ENCODE data around the gene RNU7-1.

The RNU7-1 gene

DNA sequence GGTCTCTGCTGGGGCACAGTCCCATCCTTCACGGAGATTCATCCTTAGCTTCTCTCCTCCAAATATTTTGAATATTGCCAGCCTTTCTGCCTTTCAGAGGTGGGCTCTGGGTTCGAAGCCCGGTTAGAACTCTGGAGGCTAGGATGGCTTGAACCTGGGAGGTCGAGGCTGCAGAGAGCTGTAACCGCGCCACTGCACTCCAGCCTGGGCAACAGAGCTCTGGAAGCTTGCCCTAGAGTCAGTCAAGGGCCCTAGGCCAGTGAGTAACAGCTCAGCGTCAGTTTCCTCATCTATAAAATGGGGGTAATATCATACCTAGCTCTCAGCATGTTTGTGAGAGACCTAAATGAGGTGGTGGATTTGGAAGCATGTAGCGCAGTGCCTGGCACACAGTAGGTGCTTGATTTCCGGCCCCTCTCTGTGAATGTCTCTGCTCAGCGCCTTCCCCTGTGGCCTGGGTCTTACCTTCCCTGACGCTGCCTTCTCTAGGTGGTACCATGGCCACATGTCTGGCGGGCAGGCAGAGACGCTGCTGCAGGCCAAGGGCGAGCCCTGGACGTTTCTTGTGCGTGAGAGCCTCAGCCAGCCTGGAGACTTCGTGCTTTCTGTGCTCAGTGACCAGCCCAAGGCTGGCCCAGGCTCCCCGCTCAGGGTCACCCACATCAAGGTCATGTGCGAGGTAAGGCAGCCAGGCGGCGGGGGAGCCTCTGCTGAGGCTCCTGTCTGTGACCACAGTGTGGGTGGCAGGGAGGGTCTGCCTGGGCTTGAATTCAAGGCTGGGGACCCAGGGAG, 10.9 kb downstream of the RNU7-1 start:
- no peak for DNase-seq

DNA sequence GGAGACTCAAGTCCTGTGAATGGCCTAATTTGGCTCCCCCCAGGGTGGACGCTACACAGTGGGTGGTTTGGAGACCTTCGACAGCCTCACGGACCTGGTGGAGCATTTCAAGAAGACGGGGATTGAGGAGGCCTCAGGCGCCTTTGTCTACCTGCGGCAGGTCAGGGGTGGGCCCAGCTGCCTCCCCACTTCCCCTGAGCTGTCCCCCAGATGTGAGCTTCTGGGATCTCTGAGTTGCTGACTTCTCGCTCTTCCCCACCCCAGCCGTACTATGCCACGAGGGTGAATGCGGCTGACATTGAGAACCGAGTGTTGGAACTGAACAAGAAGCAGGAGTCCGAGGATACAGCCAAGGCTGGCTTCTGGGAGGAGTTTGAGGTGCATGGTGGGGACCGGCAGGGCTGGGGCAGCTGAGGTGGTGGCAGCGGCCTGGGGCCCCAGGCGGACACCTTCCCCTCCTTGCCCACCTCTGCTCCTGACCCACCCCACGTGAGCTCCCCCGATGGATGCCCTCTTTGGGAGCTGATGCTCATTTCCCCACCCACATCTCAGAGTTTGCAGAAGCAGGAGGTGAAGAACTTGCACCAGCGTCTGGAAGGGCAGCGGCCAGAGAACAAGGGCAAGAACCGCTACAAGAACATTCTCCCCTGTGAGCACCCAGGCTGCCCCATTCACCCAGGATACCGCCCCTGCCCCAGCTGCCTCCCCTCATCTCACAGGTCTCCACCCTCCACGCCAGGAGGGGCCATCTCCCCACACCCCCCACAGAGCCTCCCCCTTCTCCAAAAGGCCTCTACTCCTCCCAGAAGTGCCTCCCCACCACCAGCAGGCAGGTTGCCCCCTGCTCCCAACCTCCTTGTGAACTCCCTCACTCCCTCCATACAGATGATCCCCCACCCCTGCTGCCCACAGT, 11.7 kb downstream of the RNU7-1 start:
- DNase-seq: no peak

DNA sequence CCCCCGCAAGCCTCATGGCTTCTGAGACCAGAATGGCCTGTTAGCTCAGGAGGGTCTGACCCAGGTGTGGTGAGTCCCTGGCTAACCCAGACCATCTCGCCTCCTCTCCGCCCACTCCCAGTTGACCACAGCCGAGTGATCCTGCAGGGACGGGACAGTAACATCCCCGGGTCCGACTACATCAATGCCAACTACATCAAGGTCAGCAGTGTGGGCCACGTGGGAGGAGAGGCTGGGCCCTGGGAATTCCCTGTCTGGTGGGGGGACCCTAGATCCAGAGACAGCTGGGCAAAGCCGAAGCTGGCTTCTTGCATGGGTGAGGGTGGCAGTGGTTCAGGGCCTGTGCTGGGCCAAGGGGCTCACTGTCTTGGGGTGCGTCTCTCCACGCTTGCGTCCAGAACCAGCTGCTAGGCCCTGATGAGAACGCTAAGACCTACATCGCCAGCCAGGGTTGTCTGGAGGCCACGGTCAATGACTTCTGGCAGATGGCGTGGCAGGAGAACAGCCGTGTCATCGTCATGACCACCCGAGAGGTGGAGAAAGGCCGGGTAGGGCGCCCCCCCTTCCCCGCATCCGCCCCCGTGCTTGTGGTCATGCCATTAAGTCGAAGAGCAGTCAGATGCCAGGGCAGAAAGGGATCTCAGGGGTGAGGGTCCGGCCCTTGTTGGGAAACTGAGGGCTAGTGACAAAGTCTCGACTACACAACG, 12.6 kb downstream of the RNU7-1 start:
- no peak for DNase-seq

DNA sequence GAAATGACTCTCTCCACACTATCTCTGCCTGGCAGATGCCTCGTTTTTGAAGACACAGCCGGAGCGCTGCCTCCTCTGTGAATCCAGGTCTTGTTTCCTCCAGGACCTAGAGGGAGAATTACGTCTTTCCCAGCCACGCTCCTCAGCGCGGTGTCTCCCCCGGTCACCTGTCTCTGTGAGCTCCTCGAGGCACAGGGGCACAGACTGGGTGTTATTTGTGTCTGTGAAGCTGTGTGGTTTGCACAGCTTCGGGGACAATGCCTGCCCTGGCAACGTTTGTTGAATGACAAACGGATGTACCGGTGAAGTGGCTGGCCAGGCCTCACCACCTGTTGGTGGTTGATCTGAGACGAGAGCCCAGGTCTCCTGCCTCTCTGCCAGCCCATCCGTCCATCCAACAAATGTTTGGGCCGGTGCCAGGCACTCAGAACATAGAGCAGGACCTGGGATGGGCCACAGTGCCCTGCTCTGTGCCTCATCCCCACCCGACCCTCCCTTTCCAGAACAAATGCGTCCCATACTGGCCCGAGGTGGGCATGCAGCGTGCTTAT, 13.6 kb downstream of the RNU7-1 start:
- DNase-seq: no peak

DNA sequence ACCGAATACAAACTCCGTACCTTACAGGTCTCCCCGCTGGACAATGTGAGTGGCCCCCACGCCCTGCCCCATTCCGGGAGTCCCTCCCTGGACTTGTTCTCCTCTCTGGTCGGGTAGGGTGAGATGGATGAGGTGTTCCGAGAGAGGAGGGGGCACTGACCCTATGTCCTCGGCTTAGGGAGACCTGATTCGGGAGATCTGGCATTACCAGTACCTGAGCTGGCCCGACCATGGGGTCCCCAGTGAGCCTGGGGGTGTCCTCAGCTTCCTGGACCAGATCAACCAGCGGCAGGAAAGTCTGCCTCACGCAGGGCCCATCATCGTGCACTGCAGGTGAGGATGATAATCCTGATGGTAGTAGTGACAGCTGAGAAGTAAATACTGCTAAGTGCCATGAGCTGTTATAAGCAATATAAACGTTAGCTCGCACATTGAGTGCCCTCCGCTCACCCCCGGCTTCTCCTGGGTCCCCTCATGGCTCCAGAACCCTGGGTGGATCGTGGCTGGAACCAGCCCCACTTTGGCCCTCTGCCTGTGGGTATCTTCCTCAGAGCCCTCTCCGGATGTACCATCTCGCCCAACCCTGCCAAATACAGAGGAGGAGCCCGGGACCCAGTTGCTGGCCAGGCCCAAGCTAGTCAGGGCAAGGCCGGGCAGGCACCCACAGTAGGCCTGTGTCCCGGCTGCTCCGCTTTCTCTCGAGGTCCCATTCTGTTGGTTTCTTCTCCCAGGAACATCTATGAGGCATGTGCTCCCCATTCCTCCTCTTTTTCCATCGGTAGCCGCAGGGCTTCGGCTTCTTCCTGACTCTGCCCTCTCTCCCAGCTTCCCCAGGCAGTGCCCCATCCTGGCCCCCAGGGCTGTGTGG, 14.4 kb downstream of the RNU7-1 start:
- no peak for DNase-seq

DNA sequence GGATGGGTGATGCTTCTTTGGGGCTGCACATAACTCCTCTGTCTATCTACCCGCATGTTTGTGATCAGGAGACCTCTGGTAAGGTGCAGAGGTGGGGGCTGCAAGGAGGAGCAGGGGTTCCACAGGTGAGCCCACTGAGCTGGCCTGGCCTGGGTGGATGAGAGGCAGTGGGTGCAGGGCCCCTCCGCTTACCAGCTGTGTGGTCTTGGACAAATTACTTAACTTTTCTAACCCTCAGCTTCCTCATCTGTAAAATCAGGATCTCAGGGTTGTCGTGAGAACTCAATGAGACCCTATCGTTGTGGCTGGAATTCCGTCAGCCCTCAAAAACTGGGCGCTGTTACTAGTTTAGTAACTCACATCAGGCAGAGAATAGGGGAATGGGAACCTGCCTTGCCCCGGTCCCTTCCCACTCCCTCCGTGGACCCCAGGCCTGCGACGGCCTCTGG, 15.0 kb downstream of the RNU7-1 start:
- no peak for DNase-seq

DNA sequence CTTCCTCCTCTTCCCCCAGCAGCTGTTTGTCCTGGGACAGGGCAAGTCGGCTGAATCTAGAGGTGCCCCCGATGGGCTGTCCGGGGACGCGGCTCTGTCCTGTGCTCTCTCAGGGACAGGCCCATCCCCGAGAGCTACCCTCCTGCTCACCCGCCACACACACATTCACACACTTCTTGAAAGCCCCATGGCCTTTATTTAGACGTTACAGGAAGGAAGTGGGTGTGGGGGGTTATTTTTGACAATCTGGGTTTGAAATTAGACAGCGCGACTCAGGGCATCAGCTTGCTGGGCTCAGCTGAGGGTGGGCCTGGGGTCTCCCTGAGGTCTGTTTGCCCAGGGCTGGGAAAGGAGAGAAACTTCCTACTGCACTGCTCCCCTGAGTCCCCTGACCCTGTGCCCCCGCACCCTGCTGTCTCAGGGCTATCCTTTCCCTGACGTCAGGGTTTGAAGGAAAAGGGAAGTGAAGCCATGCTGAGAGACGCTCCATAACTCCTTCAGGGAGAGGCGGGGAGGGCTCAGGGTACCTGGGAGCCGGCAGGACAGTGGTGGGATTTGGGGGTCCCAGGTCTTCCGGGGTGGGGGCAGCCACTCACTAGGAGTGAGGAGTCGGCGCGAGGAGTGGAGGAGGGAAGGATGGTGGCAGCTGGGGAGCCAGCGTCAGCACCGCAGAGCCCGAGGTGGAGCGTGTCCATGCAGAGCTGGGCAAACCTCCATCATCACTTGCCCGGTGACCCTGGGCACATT, 15.6 kb downstream of the RNU7-1 start:
- DNase-seq: no peak

DNA sequence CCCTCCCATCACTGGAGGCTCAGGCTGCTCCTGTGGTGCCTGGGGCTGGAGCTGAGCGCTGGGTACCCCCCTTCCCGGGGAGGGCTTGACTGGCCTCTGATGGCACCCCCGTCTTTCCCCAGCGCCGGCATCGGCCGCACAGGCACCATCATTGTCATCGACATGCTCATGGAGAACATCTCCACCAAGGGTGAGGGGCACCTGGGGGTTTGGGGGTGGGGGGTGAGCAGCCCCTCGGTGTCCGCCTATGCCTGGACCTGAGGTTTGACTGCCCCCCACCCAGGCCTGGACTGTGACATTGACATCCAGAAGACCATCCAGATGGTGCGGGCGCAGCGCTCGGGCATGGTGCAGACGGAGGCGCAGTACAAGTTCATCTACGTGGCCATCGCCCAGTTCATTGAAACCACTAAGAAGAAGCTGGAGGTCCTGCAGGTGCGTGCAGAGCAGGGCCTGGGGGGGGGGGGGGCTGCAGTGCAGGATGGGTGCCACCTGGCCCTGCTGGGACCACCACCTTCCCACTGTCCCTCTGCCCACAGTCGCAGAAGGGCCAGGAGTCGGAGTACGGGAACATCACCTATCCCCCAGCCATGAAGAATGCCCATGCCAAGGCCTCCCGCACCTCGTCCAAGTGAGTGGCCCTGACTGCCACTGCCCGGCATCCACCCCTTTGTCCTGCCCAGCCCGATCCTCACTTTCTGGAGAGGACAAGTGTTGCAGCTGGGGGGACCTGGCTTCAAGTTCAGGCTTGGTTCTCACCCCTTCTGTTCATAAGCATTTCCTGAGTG, 16.4 kb downstream of the RNU7-1 start:
- DNase-seq: no peak

DNA sequence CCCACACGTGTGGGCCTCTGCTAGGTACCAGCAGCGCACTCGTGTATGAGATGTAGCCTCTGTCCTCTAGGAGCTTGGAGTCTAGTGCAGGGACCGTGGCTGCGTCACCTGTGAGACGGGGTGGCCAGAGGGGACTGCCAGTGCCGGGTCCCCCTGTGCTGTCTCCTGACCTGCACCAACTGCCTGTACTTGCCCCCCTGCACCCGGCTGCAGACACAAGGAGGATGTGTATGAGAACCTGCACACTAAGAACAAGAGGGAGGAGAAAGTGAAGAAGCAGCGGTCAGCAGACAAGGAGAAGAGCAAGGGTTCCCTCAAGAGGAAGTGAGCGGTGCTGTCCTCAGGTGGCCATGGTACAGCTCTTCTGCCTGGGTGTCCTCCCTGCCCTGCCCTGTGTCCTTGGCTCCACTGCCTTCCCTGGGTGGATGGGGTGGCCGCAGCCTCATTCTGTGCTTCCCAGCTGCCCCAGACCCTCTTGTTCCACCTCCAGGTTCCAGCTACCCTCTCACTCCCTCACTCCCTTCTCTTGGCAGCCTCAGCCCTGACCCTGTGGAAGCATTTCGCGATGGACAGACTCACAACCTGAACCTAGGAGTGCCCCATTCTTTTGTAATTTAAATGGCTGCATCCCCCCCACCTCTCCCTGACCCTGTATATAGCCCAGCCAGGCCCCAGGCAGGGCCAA, 17.1 kb downstream of the RNU7-1 start:
- no peak for DNase-seq

DNA sequence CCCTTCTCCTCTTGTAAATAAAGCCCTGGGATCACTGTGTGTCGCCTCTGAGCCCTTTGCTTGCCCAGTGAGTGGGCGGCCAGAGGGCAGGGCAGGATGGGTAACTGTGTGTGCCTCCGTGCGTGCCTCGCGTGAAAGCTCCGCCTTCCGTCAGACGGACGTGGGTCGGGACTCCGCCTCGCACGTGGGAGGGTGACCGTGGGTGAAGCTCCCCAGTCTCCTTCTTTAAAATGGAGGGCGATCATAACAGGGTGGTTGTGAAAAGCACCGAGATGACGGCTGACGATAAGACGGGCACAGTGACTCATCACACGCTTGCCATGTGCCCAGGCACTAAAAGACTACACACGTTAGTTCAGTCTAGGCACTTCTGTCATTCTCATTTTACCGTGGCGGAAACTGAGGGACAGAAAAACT, 17.7 kb downstream of the RNU7-1 start:
- DNase-seq: peak; percentile 39

DNA sequence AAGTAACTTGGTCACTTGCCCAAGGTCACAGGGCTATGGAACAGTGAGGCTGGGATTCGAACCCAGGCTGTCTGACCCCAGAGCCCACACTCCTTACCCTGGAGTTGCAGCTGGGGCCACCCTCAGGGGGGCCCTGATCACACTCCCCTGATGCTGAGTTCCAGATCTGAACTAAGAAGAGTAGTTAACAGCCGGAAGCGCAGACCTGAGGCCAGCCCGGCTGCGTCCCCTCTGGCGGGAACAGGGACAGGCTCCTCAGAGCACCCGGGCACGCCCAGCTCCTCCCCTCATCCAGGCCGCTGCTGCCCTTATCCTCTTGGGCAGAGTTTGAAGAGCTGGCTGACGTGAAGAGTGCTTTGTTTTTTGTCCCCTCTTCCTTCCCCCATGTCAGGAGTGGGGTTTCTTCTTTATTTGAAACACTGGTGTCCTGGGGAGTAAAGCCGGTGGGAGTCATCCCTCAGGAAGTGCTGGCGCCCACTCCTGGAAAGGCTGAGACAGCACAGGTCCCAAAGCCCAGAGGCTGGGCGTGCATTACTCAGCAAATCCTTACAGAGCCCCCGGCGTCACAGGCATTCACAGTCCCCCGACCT, 18.2 kb downstream of the RNU7-1 start:
- DNase-seq: peak; percentile 49

DNA sequence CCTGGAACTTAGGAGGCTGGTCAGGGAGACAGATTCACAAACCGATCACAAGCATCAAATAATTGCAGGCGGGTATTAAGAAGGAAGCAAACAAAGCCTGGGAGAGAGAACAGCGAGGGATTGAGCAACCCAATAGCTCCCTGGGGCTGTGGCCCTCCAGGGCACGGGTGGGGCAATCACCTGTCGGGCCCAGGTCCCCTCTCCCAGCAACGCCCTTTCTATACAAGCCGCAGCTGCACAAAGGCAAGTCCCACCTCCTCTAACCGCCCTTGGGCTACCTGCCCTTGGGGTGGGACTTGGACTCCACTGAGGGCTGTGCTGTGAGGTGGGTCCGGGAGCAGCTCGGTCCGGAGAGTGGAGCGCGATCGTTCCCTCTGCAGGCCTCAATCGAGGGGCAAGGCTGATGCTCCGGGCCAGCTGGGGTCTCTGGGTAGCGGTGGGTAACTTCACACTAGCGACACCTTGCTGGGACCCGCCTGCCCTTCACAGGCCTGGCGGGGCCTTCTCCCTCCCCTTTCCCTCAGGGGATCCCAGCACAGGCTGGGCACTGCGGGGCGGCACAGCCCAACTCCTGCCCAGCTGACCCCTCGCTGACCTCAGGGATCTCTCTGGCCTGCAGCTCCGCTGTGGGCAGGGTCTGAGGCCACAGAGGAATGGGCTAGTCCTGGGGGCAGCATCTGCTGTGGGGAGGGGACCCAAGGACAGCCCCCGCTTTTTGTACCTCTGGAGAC, 18.8 kb downstream of the RNU7-1 start:
- no peak for DNase-seq

DNA sequence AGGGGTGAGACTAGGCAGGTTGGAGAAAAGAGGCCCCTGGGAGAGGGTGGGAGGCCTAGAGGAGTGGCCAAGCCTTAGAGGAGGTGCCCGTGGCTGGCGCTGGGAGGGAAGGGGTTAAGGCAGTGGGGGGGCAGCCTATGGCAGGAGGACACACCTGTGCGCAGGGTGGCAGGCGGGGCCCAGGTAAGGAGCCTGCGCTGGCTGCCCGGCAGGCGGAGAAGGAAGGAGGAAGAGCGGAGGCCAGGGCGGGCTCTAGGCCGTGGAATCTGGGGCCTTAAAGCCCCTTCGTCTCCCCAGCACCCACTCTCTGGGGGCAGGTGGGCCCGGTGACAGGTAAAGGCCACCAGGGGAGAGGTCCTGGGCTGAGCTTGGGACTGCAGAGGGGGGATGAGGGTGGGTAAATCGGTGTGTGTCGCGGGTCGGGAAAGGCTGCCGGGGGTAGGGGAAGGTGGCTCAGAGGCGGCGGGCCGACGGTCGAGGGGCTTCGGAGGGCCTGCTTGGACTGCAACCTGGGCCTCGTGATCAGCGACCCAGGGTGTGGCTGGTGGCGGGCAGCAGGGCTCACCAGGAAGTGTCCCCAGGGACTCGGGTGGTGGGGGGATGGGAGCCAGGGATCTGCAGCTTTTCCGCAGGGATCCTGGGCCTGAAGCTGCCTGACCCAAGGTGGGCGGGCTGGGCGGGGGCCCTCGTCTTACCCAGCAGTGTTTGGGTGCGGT, 19.6 kb downstream of the RNU7-1 start:
- no peak for DNase-seq

DNA sequence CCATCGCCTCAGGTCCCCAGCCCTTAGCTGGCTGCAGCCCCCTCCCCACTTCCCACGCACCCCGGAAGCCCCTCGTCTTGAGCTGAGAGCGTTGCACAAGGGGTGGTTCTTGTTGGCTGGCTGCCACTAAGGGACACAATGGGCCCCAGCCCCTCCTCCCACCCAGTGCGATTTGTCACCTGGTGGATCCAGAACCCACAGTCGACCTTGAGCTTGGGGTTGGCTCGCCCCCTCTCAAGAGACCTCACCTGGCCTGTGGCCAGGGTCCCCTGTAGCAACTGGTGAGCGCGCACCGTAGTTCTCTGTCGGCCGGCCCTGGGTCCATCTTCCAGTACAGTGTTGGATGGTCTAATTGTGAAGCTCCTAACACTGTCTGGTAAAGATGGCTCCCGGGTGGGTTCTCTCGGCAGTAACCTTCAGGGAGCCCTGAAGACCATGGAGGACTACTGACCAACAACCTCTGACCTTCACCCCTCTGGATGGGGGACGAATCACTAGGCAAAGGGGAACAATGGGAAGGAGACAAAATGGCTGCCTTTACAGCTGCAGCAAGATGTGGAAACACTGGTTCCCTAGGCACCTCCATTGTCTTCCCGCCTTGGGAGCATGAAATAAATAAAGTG, 20.3 kb downstream of the RNU7-1 start:
- no peak for DNase-seq

DNA sequence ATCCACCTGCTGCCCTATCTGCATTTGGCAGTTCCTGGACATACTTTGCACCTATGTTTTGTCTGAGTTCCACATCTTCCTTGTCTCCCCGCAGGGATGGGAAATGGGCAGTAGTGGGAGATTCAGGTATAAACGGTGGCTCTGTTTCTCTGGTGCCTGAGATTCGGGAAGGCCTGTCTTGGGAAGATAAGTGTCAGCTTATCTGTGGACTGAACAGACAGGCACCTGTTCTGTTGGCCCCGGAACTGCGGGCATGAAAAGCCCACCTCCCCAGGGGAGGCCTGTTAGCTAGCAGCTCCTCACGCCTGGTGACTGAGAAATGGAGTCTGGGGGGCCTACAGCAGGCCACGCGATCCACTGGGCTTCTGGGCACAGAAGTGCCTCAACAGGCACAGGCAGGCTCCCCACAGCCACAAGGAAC, 21.0 kb downstream of the RNU7-1 start:
- no peak for DNase-seq

DNA sequence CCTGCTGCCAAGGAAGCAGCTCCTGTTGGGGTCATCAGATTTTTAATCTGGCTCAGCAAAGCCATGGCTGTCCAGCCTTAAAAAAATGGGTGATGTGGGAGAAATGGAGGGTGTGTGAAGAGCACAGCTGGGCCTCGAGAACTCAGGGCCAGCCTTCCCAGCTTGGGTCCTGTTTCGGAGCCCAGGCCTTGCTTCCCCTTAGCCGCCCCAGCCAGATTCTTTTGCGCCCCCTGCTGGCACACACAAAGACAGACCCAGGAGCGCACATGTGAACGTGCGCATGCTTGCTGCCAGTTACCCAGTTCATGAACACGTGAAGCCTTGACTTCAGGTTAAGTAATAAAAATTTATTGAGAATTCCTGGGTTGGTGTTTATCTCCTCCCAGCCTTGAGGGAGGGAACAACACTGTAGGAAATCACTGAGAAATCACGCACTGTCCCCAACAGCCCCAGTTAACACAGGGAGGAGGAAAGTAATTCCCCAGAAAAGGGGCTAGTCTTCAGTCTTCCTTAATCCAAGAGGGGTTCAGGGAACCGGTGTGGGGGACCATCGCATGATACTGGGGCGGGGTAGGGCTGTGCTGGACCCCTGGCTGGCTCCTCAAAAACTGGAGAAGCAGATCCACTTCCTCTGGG, 21.5 kb downstream of the RNU7-1 start:
- DNase-seq: peak; percentile 73

DNA sequence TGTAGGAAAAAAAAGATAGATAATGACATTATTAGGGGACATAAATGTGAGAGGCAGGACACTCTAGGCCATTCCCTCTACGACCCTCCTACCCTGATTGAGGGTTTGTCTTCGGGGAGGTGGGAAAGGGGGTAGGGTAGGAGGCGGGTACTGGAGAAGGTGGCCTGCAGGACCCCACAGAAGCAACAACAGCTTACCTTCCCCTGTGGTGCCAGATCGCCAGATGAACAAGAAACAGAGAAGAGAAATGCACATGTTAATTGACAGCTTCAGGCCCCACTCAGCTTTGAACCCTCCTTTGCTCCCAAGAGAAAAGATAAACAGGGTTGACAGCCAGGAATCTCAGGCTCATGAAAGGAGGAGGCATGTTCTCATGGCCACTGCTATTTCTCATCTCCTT, 22.1 kb downstream of the RNU7-1 start:
- no peak for DNase-seq
